T-helper 17 cell (primary cell): ENCODE data around the gene PLOD1. TPM values are rescaled to one million over a fixed set of nuclear protein-coding genes. Genes with fewer than 3 reads are reported as not detected.
"Not testable (repeated sequence)": the region's sequence is repeated elsewhere in the genome, so short reads cannot be mapped to it uniquely, and the experiment has no call there.

ENCODE experiments used
- ATAC-seq: fragments of 150-1000 bp; cut with Tn5 transposase; 2 replicates; pipeline ENCODE4 v1.10.0; 2021; ENCODE audit warnings: mild to moderate bottlenecking, moderate library complexity
- DNase-seq, 3 donors: peaks; one replicate each; pipeline versions ENCODE4 v3.0.0 to v3.0.0-alpha.2; 2020 to 2021
- H3K9me3 ChIP-seq: one replicate; pipeline ENCODE4 v1.7.0; 2013; ENCODE audit warnings: low read length, mild to moderate bottlenecking; ENCODE audit not compliant: control insufficient read depth, poor library complexity, severe bottlenecking
- H3K27ac Mint-ChIP-seq: one replicate; pipeline ENCODE4 v1.8.0; 2022; ENCODE audit warnings: mild to moderate bottlenecking, moderate library complexity, mixed read lengths
- H3K27me3 Mint-ChIP-seq: one replicate; pipeline ENCODE4 v1.8.0; 2022; ENCODE audit warnings: mixed read lengths
- H3K36me3 Mint-ChIP-seq: one replicate; pipeline ENCODE4 v1.8.0; 2022; ENCODE audit warnings: low read depth, mixed read lengths
- H3K4me1 Mint-ChIP-seq: one replicate; pipeline ENCODE4 v1.8.0; 2022; ENCODE audit warnings: mild to moderate bottlenecking, mixed read lengths
- H3K4me3 Mint-ChIP-seq: one replicate; pipeline ENCODE4 v1.8.0; 2022; ENCODE audit warnings: mild to moderate bottlenecking, moderate library complexity, mixed read lengths
- total RNA-seq, 4 donors: library from RNA in 2 of 4; stranded (reverse) in 2 of 4; gene quantifications; one replicate each; pipeline ENCODE4 v1.2.3 and lab custom pipeline; 2022 to 2026

Gene PLOD1
- total RNA-seq, 2 donors from 2014 or later, result 2.8 to 3.0 TPM

DNA sequence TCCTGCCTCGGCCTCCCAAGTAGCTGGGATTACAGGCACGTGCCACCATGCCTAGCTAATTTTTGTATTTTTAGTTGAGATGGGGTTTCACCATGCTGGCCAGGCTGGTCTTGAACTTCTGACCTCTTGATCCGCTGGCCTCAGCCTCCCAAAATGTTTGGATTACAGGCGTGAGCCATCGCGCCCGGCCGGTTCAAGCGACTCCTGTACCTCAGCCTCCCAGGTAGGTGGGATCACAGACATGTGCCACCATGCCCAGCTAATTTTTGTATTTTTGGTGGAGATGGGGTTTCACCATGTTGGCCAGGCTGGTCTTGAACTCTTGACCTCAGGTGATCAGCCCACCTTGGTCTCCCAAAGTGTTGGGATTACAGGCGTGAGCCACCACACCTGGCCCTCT is 1.2 kb downstream of the PLOD1 start:
- H3K4me1 Mint-ChIP-seq, H3K4me3 Mint-ChIP-seq, H3K36me3 Mint-ChIP-seq, H3K27ac Mint-ChIP-seq, DNase-seq, ATAC-seq, H3K27me3 Mint-ChIP-seq, H3K9me3 ChIP-seq: not testable (repeated sequence)

- no peak for DNase-seq
- H3K36me3 Mint-ChIP-seq, result no peaks in the 10 kb centered on the region
- H3K4me3 Mint-ChIP-seq, result no peak overlapping the region
- H3K27ac Mint-ChIP-seq, result no peak overlapping the region
- no peaks in the 10 kb centered on the region for H3K9me3 ChIP-seq
- ATAC-seq, result no peak
- no peaks in the 10 kb centered on the region for H3K27me3 Mint-ChIP-seq
- H3K4me1 Mint-ChIP-seq, result peaks cover 2% of the 10 kb centered on the region
Observed at GRCh38 chr1:11938722-11939526, 4.4 kb downstream of the PLOD1 start.

DNA sequence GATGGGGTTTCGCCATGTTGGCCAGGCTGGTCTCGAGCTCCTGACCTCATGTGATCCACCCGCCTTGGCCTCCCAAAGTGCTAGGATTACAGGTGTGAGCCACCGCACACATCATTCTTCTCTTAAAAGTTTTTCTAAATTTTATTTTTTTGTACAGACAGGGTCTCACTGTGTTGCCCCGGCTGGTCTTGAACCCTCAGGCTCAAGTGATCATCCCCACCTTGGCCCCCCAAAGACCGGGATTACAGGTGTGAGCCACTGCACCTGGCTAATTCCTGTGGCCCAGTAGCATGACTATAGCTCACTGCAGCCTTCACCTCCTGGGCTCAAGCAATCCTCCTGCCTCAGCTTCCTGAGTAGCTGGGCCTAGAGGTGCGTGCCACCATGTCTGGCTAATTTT is 5.3 kb downstream of the PLOD1 start:
- ATAC-seq, H3K27me3 Mint-ChIP-seq, H3K4me1 Mint-ChIP-seq, H3K4me3 Mint-ChIP-seq, H3K36me3 Mint-ChIP-seq, H3K27ac Mint-ChIP-seq, DNase-seq, H3K9me3 ChIP-seq: not testable (repeated sequence)

GRCh38 chr1:11940260-11940921 is 5.9 kb downstream of the PLOD1 start:
- Mint-ChIP-seq H3K27ac (no peak overlapping the region), H3K36me3 (no peaks in the 10 kb centered on the region), H3K4me1 (no peaks in the 10 kb centered on the region), H3K4me3 (no peak overlapping the region), H3K27me3 (no peaks in the 10 kb centered on the region)
- ATAC-seq (no peak), DNase-seq (no peak)
- H3K9me3 ChIP-seq, result no peaks in the 10 kb centered on the region

DNA sequence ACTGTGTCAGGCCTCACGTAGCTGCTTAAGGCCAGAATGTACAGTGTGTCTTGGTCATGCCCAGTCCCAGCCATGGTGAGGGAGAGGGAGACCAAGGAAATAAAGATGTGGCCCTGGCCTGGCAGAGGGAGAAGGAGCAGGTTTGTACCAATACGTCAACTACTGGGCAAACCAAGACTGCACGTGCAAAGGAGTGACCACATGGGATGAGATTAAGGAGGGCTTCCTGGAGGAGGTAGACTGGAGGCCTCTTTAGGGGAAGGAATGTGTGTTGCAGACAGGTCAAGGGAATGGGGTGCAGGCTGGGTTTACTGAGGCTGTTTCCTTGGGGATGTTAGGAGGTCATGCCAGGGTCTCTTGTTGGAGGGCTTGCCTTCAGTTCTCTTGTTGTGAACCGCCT is 7.8 kb downstream of the PLOD1 start:
- Mint-ChIP-seq H3K36me3 (no peaks in the 10 kb centered on the region), H3K4me1 (no peaks in the 10 kb centered on the region), H3K27me3 (no peaks in the 10 kb centered on the region), H3K4me3 (no peak overlapping the region), H3K27ac (no peak overlapping the region)
- DNase-seq, result no peak
- no peak for ATAC-seq
- no peaks in the 10 kb centered on the region for H3K9me3 ChIP-seq

- no peak for ATAC-seq
- H3K27ac Mint-ChIP-seq, result no peak overlapping the region
- H3K4me3 Mint-ChIP-seq, result no peak overlapping the region
Observed at GRCh38 chr1:11943619-11944018, 9.1 kb downstream of the PLOD1 start.

GRCh38 chr1:11944358-11944931 is 9.9 kb downstream of the PLOD1 start:
- H3K27me3 Mint-ChIP-seq, result no peaks in the 10 kb centered on the region
- H3K4me1 Mint-ChIP-seq, result peaks cover under 1% of the 10 kb centered on the region
- H3K9me3 ChIP-seq, result no peaks in the 10 kb centered on the region
- ATAC-seq, result no peak
- no peak for DNase-seq
- no peak overlapping the region for H3K27ac Mint-ChIP-seq
- no peaks in the 10 kb centered on the region for H3K36me3 Mint-ChIP-seq
- H3K4me3 Mint-ChIP-seq, result no peak overlapping the region

More at GRCh38 chr1:11943619-11944018, 9.1 kb downstream of the PLOD1 start:
- H3K9me3 ChIP-seq, result no peaks in the 10 kb centered on the region
- H3K27me3 Mint-ChIP-seq, result no peaks in the 10 kb centered on the region
- no peaks in the 10 kb centered on the region for H3K36me3 Mint-ChIP-seq
- no peaks in the 10 kb centered on the region for H3K4me1 Mint-ChIP-seq
- no peak for DNase-seq

GRCh38 chr1:11946647-11947046 is 12.1 kb downstream of the PLOD1 start:
- DNase-seq, result no peak
- Mint-ChIP-seq H3K27me3 (no peaks in the 10 kb centered on the region), H3K27ac (no peak overlapping the region), H3K36me3 (no peaks in the 10 kb centered on the region), H3K4me1 (peaks cover 3% of the 10 kb centered on the region), H3K4me3 (no peak overlapping the region)
- no peaks in the 10 kb centered on the region for H3K9me3 ChIP-seq
- no peak for ATAC-seq

DNA sequence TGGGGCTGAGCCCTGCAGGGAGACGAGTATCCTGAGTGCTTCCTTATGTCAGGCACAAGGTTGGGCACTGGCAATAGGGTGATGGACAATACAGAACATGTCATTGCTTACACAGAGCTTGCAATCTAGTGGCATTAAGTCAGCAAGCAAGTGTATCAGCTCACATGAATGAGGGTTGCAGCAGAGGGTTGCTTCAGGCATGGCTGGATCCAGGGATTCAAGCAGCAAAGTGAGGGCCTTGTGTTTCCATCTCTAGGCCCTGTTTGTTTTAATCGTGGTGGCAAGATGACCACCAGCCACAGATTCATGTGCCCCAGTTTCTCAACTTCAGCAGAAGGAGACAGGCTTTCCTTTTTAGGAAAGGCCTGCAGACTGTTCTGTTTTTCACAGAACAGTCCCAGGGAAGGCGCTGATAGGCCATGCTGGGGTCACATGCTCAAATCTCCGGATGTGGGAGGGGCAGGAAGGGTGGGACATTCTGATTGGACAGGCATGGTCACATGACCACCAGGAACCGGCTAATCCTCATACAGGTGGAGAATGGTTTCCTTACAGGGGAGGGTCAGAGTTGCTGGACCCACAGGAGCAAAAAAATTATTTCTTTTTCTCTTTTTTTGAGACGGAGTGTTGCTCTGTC is 14.4 kb downstream of the PLOD1 start:
- Mint-ChIP-seq H3K36me3 (no peaks in the 10 kb centered on the region), H3K27me3 (no peaks in the 10 kb centered on the region), H3K4me3 (no peak overlapping the region), H3K4me1 (peaks cover 3% of the 10 kb centered on the region), H3K27ac (no peak overlapping the region)
- no peak for ATAC-seq
- no peak for DNase-seq
- H3K9me3 ChIP-seq, result no peaks in the 10 kb centered on the region

- no peaks in the 10 kb centered on the region for H3K9me3 ChIP-seq
- DNase-seq (no peak), ATAC-seq (no peak)
- Mint-ChIP-seq H3K4me1 (peaks cover 3% of the 10 kb centered on the region), H3K4me3 (no peak overlapping the region), H3K27ac (no peak overlapping the region), H3K27me3 (no peaks in the 10 kb centered on the region), H3K36me3 (no peaks in the 10 kb centered on the region)
Observed at GRCh38 chr1:11951901-11952300, 17.4 kb downstream of the PLOD1 start.

DNA sequence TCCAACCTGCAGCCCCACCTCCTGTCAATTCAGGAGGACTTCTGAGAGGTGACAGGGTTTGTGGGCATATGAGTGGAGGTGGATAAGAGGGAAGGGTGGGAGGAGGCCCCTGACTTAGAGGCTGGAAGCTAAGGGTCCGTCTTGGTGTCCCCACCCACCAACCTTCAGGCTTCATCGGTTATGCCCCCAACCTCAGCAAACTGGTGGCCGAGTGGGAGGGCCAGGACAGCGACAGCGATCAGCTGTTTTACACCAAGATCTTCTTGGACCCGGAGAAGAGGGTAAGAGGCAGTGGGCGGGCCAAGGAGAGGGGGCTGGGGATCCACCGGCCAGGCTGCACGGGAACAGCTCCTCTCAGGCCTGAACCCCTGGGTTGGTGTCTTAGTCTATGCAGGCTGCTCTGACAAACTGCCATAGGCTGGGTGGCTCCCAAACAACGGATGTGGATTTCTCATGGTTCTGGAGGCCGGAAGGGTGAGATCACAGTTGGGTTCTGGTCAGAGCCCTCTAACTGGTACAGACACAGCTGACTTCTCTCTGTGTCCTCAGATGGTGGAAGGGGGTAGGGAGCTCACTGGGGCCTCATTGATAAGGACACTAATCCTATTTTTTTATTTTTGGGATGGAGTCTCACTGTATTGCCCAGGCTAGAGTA is 18.1 kb downstream of the PLOD1 start:
- ATAC-seq (no peak), DNase-seq (no peak)
- H3K9me3 ChIP-seq, result no peaks in the 10 kb centered on the region
- Mint-ChIP-seq H3K36me3 (no peaks in the 10 kb centered on the region), H3K27me3 (no peaks in the 10 kb centered on the region), H3K27ac (no peak overlapping the region), H3K4me1 (peaks cover 3% of the 10 kb centered on the region), H3K4me3 (no peak overlapping the region)

- H3K27me3 Mint-ChIP-seq, result no peaks in the 10 kb centered on the region
- H3K4me1 Mint-ChIP-seq, result no peaks in the 10 kb centered on the region
Observed at GRCh38 chr1:11955221-11955620, 20.7 kb downstream of the PLOD1 start.

GRCh38 chr1:11957398-11957797 is 22.9 kb downstream of the PLOD1 start:
- no peaks in the 10 kb centered on the region for H3K27me3 Mint-ChIP-seq

More at GRCh38 chr1:11955221-11955620, 20.7 kb downstream of the PLOD1 start:
- no peaks in the 10 kb centered on the region for H3K9me3 ChIP-seq
- no peaks in the 10 kb centered on the region for H3K36me3 Mint-ChIP-seq
- H3K27ac Mint-ChIP-seq, result no peak overlapping the region
- H3K4me3 Mint-ChIP-seq, result no peak overlapping the region
- ATAC-seq, result no peak
- no peak for DNase-seq

More at GRCh38 chr1:11957398-11957797, 22.9 kb downstream of the PLOD1 start:
- DNase-seq (no peak), ATAC-seq (no peak)
- Mint-ChIP-seq H3K27ac (no peak overlapping the region), H3K4me1 (no peaks in the 10 kb centered on the region), H3K4me3 (no peak overlapping the region), H3K36me3 (no peaks in the 10 kb centered on the region)
- no peaks in the 10 kb centered on the region for H3K9me3 ChIP-seq
